D721Med (cell line): ENCODE measurements around the gene UGT1A8.
"Not testable (repeated sequence)": the region's sequence is repeated elsewhere in the genome, so short reads cannot be mapped to it uniquely, and the experiment has no call there.

Experiments used
- DNase-seq: peaks from one replicate; pipeline ENCODE4 v3.0.0; 2011; ENCODE audit warnings: low spot score; ENCODE audit not compliant: insufficient read length
- FAIRE-seq: peaks from 2 replicates; lab custom pipeline; 2011; peaks lifted over from hg19 to GRCh38; lab: Jason Lieb, UNC
- CTCF ChIP-seq: IDR thresholded peaks from 2 replicates; pipeline ENCODE4 v1.5.1; 2012; ENCODE audit warnings: mild to moderate bottlenecking, control low read depth; ENCODE audit not compliant: insufficient read depth; ENCODE audit errors: missing control alignments

UGT1A8 gene

GRCh38 chr2:233714121-233714520, 96.7 kb downstream of the UGT1A8 start:
- no peak for DNase-seq
- TF ChIP-seq CTCF, result no peak
- no peak for FAIRE-seq

- no peak for FAIRE-seq
- DNase-seq, result no peak
- no peak for TF ChIP-seq CTCF
Measured at GRCh38 chr2:233718552-233718951, 101.1 kb downstream of the UGT1A8 start, which contains the start of gene UGT1A4. TSS of gene UGT1A4 (plus strand) at chr2:233718736. CDS start at chr2:233718821, 85 bp downstream.

GRCh38 chr2:233728723-233729301, 111.4 kb downstream of the UGT1A8 start, which contains the start of gene UGT1A3:
TSS of gene UGT1A3 (plus strand) at chr2:233729042. CDS start at chr2:233729127, 85 bp downstream.
- DNase-seq, result no peak
- TF ChIP-seq CTCF, result no peak
- no peak for FAIRE-seq

- DNase-seq, FAIRE-seq: not testable (repeated sequence)
Measured at GRCh38 chr2:233736868-233737653, 119.6 kb downstream of the UGT1A8 start.

GRCh38 chr2:233740870-233741269, 123.4 kb downstream of the UGT1A8 start:
- no peak for TF ChIP-seq CTCF
- FAIRE-seq, result no peak
- DNase-seq, result no peak

GRCh38 chr2:233743464-233744259, 126.2 kb downstream of the UGT1A8 start:
- DNase-seq (no peak), FAIRE-seq (no peak)
- TF ChIP-seq CTCF, result no peak

- FAIRE-seq, result no peak
- TF ChIP-seq CTCF, result no peak
- no peak for DNase-seq
Measured at GRCh38 chr2:233745073-233745755, 127.8 kb downstream of the UGT1A8 start.

- FAIRE-seq, DNase-seq: not testable (repeated sequence)
Measured at GRCh38 chr2:233745838-233746237, 128.4 kb downstream of the UGT1A8 start.
